ENCODE data around the gene FIZ1.

Gene FIZ1

GRCh38 chr19:55544776-55545439 is 54.4 kb downstream of the FIZ1 start:
- no peak overlapping the region for H3K4me3 ChIP-seq (ENCODE audit: low read length)
- TF ChIP-seq ZNF274 (IDR thresholded peaks at IDR 0.05; ENCODE audit: low read depth, low read length) = no peak

GRCh38 chr19:55544014-55544413 is 55.3 kb downstream of the FIZ1 start:
- H3K4me3 ChIP-seq (ENCODE audit: low read length) = no peak overlapping the region
- no peak for TF ChIP-seq ZNF274 (IDR thresholded peaks at IDR 0.05; ENCODE audit: low read depth, low read length)

- TF ChIP-seq ZNF274 (IDR thresholded peaks at IDR 0.05; ENCODE audit: low read depth, low read length) = no peak
Observed at GRCh38 chr19:55543567-55543966, 55.8 kb downstream of the FIZ1 start.

GRCh38 chr19:55542292-55542855 is 56.9 kb downstream of the FIZ1 start:
- no peak for TF ChIP-seq ZNF274 (IDR thresholded peaks at IDR 0.05; ENCODE audit: low read depth, low read length)
- H3K4me3 ChIP-seq (ENCODE audit: low read length) = no peak overlapping the region

More at GRCh38 chr19:55543567-55543966, 55.8 kb downstream of the FIZ1 start:
- no peak overlapping the region for H3K4me3 ChIP-seq (ENCODE audit: low read length)
